Astrocyte of the cerebellum (primary cell): Measurements from ENCODE around the gene CAPRIN2.
A peak's percentile ranks its signal among the peaks of the same experiment; 100 is the strongest.

ENCODE experiments used
- DNase-seq: peaks from one replicate; pipeline ENCODE4 v3.0.0-alpha.2; 2011; ENCODE audit warnings: low read depth
- H3K4me3 ChIP-seq: 2 replicates; pipeline ENCODE4 v1.5.1; 2011; ENCODE audit warnings: mild to moderate bottlenecking, low read depth, low read length, moderate library complexity
- CTCF ChIP-seq: IDR thresholded peaks from 2 replicates; pipeline ENCODE4 v1.5.1; 2012; ENCODE audit warnings: low read length, low read depth, moderate library complexity, mild to moderate bottlenecking; ENCODE audit errors: missing control alignments
- in situ Hi-C: cut with HindIII; loops from 2 replicates; pipeline ENCODE4 v1.10.0; 2017; ENCODE audit warnings: low sequenced_read_pairs

The CAPRIN2 gene

GRCh38 chr12:30753751-30754382, 884 bp downstream of the CAPRIN2 start:
- TF ChIP-seq CTCF: no peak
- peak overlapping the region; percentile 79 for H3K4me3 ChIP-seq
- in situ Hi-C loops: no loop called here
- DNase-seq: peak; percentile 18

- in situ Hi-C loops: no loop called here
- peak; percentile 36 for DNase-seq
- H3K4me3 ChIP-seq: peak overlapping the region; percentile 79
- peak; percentile 72 for TF ChIP-seq CTCF
Measured at GRCh38 chr12:30753233-30753632, 1.5 kb downstream of the CAPRIN2 start.

GRCh38 chr12:30752255-30752654, 2.5 kb downstream of the CAPRIN2 start:
- in situ Hi-C loops: no loop called here
- no peak for TF ChIP-seq CTCF
- DNase-seq: no peak
- H3K4me3 ChIP-seq: no peak overlapping the region

- no peak overlapping the region for H3K4me3 ChIP-seq
- in situ Hi-C loops: no loop called here
- TF ChIP-seq CTCF: no peak
- no peak for DNase-seq
Measured at GRCh38 chr12:30748147-30748546, 6.6 kb downstream of the CAPRIN2 start.

- in situ Hi-C loops: no loop called here
- DNase-seq: no peak
- no peak overlapping the region for H3K4me3 ChIP-seq
- no peak for TF ChIP-seq CTCF
Measured at GRCh38 chr12:30746190-30746589, 8.6 kb downstream of the CAPRIN2 start.

- DNase-seq: no peak
- no peak overlapping the region for H3K4me3 ChIP-seq
- in situ Hi-C loops: no loop called here
- TF ChIP-seq CTCF: no peak
Measured at GRCh38 chr12:30744321-30744720, 10.4 kb downstream of the CAPRIN2 start.
